ENCODE results near the gene ARL6IP5. TPM values are rescaled to one million over a fixed set of nuclear protein-coding genes. Genes with fewer than 3 reads are reported as not detected.
A peak's percentile ranks its signal among the peaks of the same experiment; 100 is the strongest.

ARL6IP5 gene
- total and polyA plus RNA-seq, 7 donors: 36.6 to 181 (median 110) TPM

DNA sequence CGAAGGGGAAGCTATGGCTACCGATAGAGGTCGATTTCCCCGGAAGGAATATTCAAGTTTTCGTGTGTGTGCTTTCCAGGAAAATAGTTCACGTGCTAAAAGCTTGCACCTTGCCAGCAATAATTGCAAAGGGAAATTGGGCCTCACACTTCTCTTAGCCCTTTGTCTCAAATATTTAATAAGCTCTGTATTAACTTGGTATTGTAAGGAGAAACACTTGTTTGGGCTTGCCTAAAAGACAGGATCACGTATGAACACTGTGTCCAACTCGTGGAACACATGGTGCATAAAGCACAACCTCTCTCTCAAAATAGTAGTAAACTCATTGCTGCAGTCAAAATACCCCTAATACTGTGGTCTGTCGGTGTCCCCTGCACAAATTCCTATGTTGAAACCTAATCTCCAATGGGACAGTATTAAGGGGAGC is 32.3 kb upstream of the ARL6IP5 start:
- H3K4me1 ChIP-seq: peaks cover 0 to 34% (median 24%) of the 10 kb centered on the region in 4 donors
- DNase-seq: no peak
- H3K4me3 ChIP-seq: peak overlapping the region; percentile 80 to 82 (median 80)
- H3K36me3 ChIP-seq: peaks cover 4 to 49% (median 12%) of the 10 kb centered on the region in 4 donors
- no peaks in the 10 kb centered on the region for H3K9me3 ChIP-seq
- WGBS, 2 donors: 12 to 16% methylated on average over 9 of the region's 9 CpGs
- peak overlapping the region; percentile 93 to 97 (median 96) for H3K27ac ChIP-seq
- no peaks in the 10 kb centered on the region for H3K27me3 ChIP-seq
- TF ChIP-seq POLR2A (IDR thresholded peaks at IDR 0.05) (no peak), POLR2AphosphoS5 (IDR thresholded peaks at IDR 0.05) (no peak), EP300 (IDR thresholded peaks at IDR 0.05) (no peak)
- TF ChIP-seq, protein P1, sequence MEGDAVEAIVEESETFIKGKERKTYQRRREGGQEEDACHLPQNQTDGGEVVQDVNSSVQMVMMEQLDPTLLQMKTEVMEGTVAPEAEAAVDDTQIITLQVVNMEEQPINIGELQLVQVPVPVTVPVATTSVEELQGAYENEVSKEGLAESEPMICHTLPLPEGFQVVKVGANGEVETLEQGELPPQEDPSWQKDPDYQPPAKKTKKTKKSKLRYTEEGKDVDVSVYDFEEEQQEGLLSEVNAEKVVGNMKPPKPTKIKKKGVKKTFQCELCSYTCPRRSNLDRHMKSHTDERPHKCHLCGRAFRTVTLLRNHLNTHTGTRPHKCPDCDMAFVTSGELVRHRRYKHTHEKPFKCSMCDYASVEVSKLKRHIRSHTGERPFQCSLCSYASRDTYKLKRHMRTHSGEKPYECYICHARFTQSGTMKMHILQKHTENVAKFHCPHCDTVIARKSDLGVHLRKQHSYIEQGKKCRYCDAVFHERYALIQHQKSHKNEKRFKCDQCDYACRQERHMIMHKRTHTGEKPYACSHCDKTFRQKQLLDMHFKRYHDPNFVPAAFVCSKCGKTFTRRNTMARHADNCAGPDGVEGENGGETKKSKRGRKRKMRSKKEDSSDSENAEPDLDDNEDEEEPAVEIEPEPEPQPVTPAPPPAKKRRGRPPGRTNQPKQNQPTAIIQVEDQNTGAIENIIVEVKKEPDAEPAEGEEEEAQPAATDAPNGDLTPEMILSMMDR (IDR thresholded peaks at IDR 0.05): no peak
- intact Hi-C loops (cut with DNase I): loop anchor here (2.0 kb wide), 1 partner anchor 28 kb away; the partner anchor contains the start of gene UBA3

DNA sequence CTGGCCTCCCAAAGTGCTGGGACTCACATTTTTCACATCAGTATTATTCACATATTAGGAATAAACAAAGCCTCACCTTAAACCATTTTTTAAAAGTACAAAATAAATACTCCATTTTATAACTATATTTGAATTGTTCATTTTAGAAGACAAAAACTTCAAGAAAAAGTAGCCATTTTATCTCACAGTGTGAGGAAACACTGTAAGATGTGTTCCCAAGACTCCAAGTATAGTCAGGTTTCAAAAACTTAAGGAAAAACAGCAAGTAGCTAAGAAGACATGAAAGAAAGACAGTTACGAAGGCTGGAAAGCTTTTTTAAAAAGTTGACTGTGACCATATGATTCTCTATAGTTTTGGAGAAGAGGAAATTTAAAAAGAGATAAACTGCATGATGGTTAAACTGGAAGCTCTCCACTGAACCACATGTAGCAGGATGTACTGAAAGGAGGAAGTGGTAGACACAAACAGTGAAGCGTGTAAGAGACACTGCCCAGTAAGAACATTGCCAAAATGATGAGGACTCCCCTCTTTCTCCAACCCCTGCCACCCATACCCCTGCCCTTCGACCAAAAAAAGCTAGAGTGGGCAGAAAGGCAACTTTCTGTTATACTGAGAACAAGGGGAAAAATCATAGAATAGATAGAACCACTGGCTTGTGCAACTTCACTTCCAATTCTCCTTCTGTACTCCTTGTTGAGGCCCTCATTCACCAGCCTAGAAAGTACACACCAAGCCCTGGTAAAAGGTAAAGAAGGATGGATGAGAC is 26.4 kb upstream of the ARL6IP5 start:
- TF ChIP-seq, protein P1 (IDR thresholded peaks at IDR 0.05): no peak
- TF ChIP-seq POLR2AphosphoS5 (IDR thresholded peaks at IDR 0.05) (no peak), EP300 (IDR thresholded peaks at IDR 0.05) (no peak), POLR2A (IDR thresholded peaks at IDR 0.05) (no peak)
- H3K4me3 ChIP-seq: no peak overlapping the region
- H3K36me3 ChIP-seq: peaks cover 4 to 93% (median 24%) of the 10 kb centered on the region in 4 donors
- no peak for DNase-seq
- no peaks in the 10 kb centered on the region for H3K27me3 ChIP-seq
- intact Hi-C loops (cut with DNase I): no loop called here
- 50 to 82% methylated on average over 3 of the region's 3 CpGs for WGBS, 2 donors
- no peaks in the 10 kb centered on the region for H3K9me3 ChIP-seq
- no peak overlapping the region for H3K27ac ChIP-seq
- no peaks in the 10 kb centered on the region for H3K4me1 ChIP-seq

DNA sequence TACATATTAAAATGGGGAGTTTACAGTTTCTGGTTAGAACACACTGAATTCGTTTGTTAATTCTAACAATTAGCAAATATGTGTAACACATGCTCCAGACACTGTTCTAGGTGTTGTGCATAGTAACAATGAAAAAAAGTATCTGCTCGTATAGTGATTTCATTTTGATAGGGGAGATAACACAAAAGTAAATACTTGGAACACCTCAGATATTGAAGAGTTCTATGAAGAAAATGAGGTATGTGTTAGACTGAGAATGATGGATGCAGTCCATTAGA is 25.9 kb upstream of the ARL6IP5 start:
- WGBS, 2 donors: 86% methylated on average over 2 of the region's 2 CpGs
- Histone ChIP-seq H3K9me3 (no peaks in the 10 kb centered on the region), H3K4me1 (no peaks in the 10 kb centered on the region), H3K36me3 (peaks cover 4 to 94% (median 24%) of the 10 kb centered on the region in 4 donors), H3K27ac (no peak overlapping the region), H3K27me3 (no peaks in the 10 kb centered on the region), H3K4me3 (no peak overlapping the region)
- intact Hi-C loops (cut with DNase I): no loop called here
- TF ChIP-seq POLR2AphosphoS5 (IDR thresholded peaks at IDR 0.05) (no peak), EP300 (IDR thresholded peaks at IDR 0.05) (no peak), POLR2A (IDR thresholded peaks at IDR 0.05) (no peak)
- TF ChIP-seq, protein P1 (IDR thresholded peaks at IDR 0.05): no peak
- no peak for DNase-seq

DNA sequence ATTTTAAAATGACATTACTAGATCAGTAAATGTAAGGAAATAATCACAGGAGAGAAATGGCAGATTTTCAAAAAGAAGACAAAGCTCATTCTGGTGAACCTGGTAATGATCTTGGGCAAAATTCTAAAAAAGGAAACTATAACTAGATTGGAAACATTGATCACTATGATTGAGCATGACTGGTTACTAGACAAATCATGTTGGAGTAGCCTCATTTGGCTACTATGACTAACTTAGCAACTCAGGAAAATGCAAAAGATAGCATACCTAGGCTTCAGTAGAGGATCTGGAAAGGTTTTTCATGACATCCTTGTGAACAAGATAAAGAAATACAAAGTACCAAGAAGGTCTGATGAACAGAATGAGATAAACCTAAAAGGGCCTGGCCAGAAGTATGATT is 25.0 kb upstream of the ARL6IP5 start:
- intact Hi-C loops (cut with DNase I): no loop called here
- Histone ChIP-seq H3K36me3 (peaks cover 4 to 87% (median 23%) of the 10 kb centered on the region in 4 donors), H3K4me1 (no peaks in the 10 kb centered on the region), H3K27me3 (no peaks in the 10 kb centered on the region), H3K27ac (no peak overlapping the region), H3K4me3 (no peak overlapping the region), H3K9me3 (no peaks in the 10 kb centered on the region)
- no peak for DNase-seq
- TF ChIP-seq POLR2AphosphoS5 (IDR thresholded peaks at IDR 0.05) (no peak), EP300 (IDR thresholded peaks at IDR 0.05) (no peak), POLR2A (IDR thresholded peaks at IDR 0.05) (no peak)
- TF ChIP-seq, protein P1 (IDR thresholded peaks at IDR 0.05): no peak
